ENCODE data around the gene KCNE1.

DNA sequence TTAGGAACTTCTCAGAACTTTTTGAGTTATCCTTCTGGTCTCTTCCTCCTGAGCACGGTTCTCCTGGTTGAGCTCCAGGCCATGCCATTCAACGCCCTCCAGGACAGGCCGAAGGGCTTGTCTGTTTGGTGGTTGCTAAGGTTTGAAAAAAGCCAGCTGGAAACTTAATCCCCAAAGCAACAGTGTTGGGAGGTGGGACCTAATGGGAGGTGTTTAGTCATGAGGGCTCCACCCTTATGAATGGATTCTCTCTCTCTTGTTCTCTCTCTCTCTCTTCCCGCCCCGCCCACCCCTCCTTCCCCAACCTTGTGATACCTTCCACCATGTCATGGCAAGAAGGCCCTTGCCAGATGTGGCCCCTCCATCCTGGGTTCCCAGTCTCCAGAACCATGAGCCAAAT, 829 bp downstream of the KCNE1 start:
- TF ChIP-seq, protein P1, sequence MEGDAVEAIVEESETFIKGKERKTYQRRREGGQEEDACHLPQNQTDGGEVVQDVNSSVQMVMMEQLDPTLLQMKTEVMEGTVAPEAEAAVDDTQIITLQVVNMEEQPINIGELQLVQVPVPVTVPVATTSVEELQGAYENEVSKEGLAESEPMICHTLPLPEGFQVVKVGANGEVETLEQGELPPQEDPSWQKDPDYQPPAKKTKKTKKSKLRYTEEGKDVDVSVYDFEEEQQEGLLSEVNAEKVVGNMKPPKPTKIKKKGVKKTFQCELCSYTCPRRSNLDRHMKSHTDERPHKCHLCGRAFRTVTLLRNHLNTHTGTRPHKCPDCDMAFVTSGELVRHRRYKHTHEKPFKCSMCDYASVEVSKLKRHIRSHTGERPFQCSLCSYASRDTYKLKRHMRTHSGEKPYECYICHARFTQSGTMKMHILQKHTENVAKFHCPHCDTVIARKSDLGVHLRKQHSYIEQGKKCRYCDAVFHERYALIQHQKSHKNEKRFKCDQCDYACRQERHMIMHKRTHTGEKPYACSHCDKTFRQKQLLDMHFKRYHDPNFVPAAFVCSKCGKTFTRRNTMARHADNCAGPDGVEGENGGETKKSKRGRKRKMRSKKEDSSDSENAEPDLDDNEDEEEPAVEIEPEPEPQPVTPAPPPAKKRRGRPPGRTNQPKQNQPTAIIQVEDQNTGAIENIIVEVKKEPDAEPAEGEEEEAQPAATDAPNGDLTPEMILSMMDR (IDR thresholded peaks at IDR 0.05): no peak
- TF ChIP-seq POLR2AphosphoS5 (IDR thresholded peaks at IDR 0.05; ENCODE audit: low read depth, low read length) (no peak), REST (IDR thresholded peaks at IDR 0.05; ENCODE audit: insufficient read depth in 1 of 2, low read depth in 2 of 2, low read length in 1 of 2) (no peak)

Data from Panc1 (cell line).